ENCODE data around the gene TBC1D28. TPM values are rescaled to one million over a fixed set of nuclear protein-coding genes. Genes with fewer than 3 reads are reported as not detected.
A peak's percentile ranks its signal among the peaks of the same experiment; 100 is the strongest.
"Not testable (repeated sequence)": the region's sequence is repeated elsewhere in the genome, so short reads cannot be mapped to it uniquely, and the experiment has no call there.

The TBC1D28 gene
- total and polyA plus RNA-seq, 7 experiments from 2014 or later = not detected

DNA sequence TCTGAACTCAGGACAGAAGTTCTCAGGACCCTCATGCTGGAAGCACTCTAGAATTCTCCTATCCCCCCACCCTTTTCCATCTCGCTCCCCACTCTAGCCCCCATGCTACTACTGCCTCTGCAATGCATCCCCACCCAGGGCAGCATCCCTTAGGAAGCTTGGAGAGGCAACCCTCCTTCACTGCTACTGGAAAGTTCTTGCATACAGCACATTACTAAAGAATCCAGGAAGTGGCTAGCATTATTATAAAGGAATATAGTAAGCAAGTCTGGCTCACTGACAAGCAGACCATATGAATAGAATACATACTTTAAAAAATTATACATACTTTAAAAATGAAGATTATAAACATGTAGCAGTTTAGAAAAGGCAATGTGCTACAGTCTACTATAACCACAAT is 24.4 kb upstream of the TBC1D28 start:
- H3K4me3 ChIP-seq (ENCODE audit: low read length); H3K27ac ChIP-seq (ENCODE audit: low read depth, low read length); H3K27me3 ChIP-seq (ENCODE audit: control insufficient read depth in 2 of 2, insufficient read depth in 2 of 2, low read length in 2 of 2); CTCF ChIA-PET; ATAC-seq; H3K4me1 Mint-ChIP-seq; H3K27me3 Mint-ChIP-seq; H3K4me3 Mint-ChIP-seq; H3K9me3 ChIP-seq (ENCODE audit: control insufficient read depth in 2 of 3, low read length in 3 of 3); H3K4me1 ChIP-seq (ENCODE audit: control insufficient read depth in 2 of 2, insufficient read depth in 2 of 2, low read length in 2 of 2); POLR2A ChIA-PET; H3K27ac Mint-ChIP-seq; DNase-seq; intact Hi-C loops (cut with micrococcal nuclease): not testable (repeated sequence)
- Mint-ChIP-seq H3K36me3 (peaks cover 5 to 37% (median 34%) of the 10 kb centered on the region in 5 donors), H3K9me3 (peaks cover 0 to 47% (median 20%) of the 10 kb centered on the region in 11 donors)
- peaks cover 0 to 15% (median 0%) of the 10 kb centered on the region in 3 experiments for H3K36me3 ChIP-seq (ENCODE audit: control insufficient read depth in 2 of 3, insufficient read depth in 3 of 3, low read length in 3 of 3)

- H3K27me3 ChIP-seq (ENCODE audit: control insufficient read depth in 2 of 2, insufficient read depth in 2 of 2, low read length in 2 of 2); H3K4me1 ChIP-seq (ENCODE audit: control insufficient read depth in 2 of 2, insufficient read depth in 2 of 2, low read length in 2 of 2); ATAC-seq; CTCF ChIA-PET; H3K9me3 ChIP-seq (ENCODE audit: control insufficient read depth in 2 of 3, low read length in 3 of 3); H3K4me3 Mint-ChIP-seq; H3K4me1 Mint-ChIP-seq; H3K4me3 ChIP-seq (ENCODE audit: low read length); DNase-seq; H3K27me3 Mint-ChIP-seq; H3K27ac ChIP-seq (ENCODE audit: low read depth, low read length); intact Hi-C loops (cut with micrococcal nuclease); H3K27ac Mint-ChIP-seq; POLR2A ChIA-PET: not testable (repeated sequence)
- Mint-ChIP-seq H3K9me3 (peaks cover 0 to 58% (median 29%) of the 10 kb centered on the region in 11 donors), H3K36me3 (peaks cover 9 to 35% (median 35%) of the 10 kb centered on the region in 5 donors)
- peaks cover 0 to 15% (median 0%) of the 10 kb centered on the region in 3 experiments for H3K36me3 ChIP-seq (ENCODE audit: control insufficient read depth in 2 of 3, insufficient read depth in 3 of 3, low read length in 3 of 3)
These were observed 23.3 kb upstream of the TBC1D28 start for GRCh38 chr17:18667535-18667934.

GRCh38 chr17:18666326-18666725 is 22.1 kb upstream of the TBC1D28 start:
- H3K27me3 Mint-ChIP-seq, POLR2A ChIA-PET: not testable (repeated sequence)

DNA sequence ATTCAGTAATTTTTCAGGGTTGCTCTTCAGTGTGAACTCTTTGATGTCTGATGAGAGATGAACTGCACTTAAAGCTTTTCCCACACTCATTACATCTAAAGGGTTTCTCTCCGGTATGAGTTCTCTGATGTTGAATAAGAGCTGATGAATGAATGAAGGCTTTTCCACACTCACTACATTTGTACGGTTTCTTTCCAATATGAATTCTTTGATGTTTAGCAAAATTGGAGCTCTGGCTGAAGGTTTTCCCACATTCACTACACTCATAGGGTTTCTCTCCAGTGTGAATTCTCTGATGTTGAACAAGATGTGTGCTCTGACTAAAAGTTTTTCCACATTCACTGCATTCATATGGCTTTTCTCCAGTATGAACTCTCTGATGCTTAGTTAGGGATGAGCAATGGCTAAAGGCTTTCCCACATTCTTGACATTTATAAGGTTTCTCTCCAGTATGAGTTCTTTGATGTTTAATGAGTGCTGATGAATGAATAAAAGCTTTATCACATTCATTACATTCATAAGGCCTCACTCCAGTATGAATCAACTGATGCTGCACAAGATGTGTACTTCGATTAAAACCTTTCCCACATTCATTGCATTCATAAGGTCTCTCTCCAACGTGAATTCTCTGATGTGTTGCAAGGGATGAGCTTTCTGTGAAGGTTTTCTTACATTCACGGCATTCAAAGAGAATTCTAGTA is 17.9 kb upstream of the TBC1D28 start:
- H3K36me3 ChIP-seq (ENCODE audit: control insufficient read depth in 2 of 3, insufficient read depth in 3 of 3, low read length in 3 of 3); H3K4me3 ChIP-seq (ENCODE audit: low read length); DNase-seq; intact Hi-C loops (cut with micrococcal nuclease); H3K4me1 ChIP-seq (ENCODE audit: control insufficient read depth in 2 of 2, insufficient read depth in 2 of 2, low read length in 2 of 2); POLR2A ChIA-PET; H3K4me3 Mint-ChIP-seq; H3K27ac ChIP-seq (ENCODE audit: low read depth, low read length); CTCF ChIA-PET; H3K27ac Mint-ChIP-seq; ATAC-seq; H3K36me3 Mint-ChIP-seq; H3K4me1 Mint-ChIP-seq; H3K27me3 Mint-ChIP-seq; H3K27me3 ChIP-seq (ENCODE audit: control insufficient read depth in 2 of 2, insufficient read depth in 2 of 2, low read length in 2 of 2): not testable (repeated sequence)
- peaks cover 0 to 64% (median 33%) of the 10 kb centered on the region in 11 donors for H3K9me3 Mint-ChIP-seq
- peaks cover 0 to 22% (median 12%) of the 10 kb centered on the region in 3 experiments for H3K9me3 ChIP-seq (ENCODE audit: control insufficient read depth in 2 of 3, low read length in 3 of 3)

More at GRCh38 chr17:18666326-18666725, 22.1 kb upstream of the TBC1D28 start:
- H3K4me3 ChIP-seq (ENCODE audit: low read length); H3K4me3 Mint-ChIP-seq; H3K27me3 ChIP-seq (ENCODE audit: control insufficient read depth in 2 of 2, insufficient read depth in 2 of 2, low read length in 2 of 2); H3K4me1 Mint-ChIP-seq; ATAC-seq; DNase-seq; H3K27ac Mint-ChIP-seq; intact Hi-C loops (cut with micrococcal nuclease); H3K36me3 ChIP-seq (ENCODE audit: control insufficient read depth in 2 of 3, insufficient read depth in 3 of 3, low read length in 3 of 3); CTCF ChIA-PET; H3K27ac ChIP-seq (ENCODE audit: low read depth, low read length); H3K4me1 ChIP-seq (ENCODE audit: control insufficient read depth in 2 of 2, insufficient read depth in 2 of 2, low read length in 2 of 2): not testable (repeated sequence)
- Mint-ChIP-seq H3K9me3 (peaks cover 0 to 70% (median 34%) of the 10 kb centered on the region in 11 donors), H3K36me3 (peaks cover 9 to 32% (median 28%) of the 10 kb centered on the region in 5 donors)
- H3K9me3 ChIP-seq (ENCODE audit: control insufficient read depth in 2 of 3, low read length in 3 of 3) = peaks cover 0 to 15% (median 11%) of the 10 kb centered on the region in 3 experiments

DNA sequence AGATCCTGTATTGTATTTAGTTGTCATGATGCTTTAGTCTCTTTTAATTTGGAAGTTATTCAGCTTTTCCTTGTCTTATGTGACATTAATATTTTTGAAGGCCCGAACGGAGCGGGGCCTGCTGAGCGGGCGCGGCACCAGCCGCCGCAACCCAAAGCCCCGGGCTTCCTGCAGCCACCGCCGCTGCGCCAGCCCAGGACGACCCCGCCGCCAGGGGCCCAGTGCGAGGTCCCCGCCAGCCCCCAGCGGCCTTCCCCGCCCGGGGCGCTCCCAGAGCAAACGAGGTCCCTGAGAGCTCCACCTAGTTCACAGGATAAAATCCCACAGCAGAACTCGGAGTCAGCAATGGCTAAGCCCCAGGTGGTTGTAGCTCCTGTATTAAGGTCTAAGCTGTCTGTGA is 5.9 kb upstream of the TBC1D28 start:
- H3K36me3 ChIP-seq (ENCODE audit: control insufficient read depth in 2 of 3, insufficient read depth in 3 of 3, low read length in 3 of 3); H3K4me1 Mint-ChIP-seq; POLR2A ChIA-PET; DNase-seq; H3K4me3 ChIP-seq (ENCODE audit: low read length); H3K27me3 ChIP-seq (ENCODE audit: control insufficient read depth in 2 of 2, insufficient read depth in 2 of 2, low read length in 2 of 2); H3K36me3 Mint-ChIP-seq; H3K9me3 ChIP-seq (ENCODE audit: control insufficient read depth in 2 of 3, low read length in 3 of 3); H3K4me3 Mint-ChIP-seq; H3K27ac Mint-ChIP-seq; H3K27me3 Mint-ChIP-seq; H3K9me3 Mint-ChIP-seq; intact Hi-C loops (cut with micrococcal nuclease); H3K27ac ChIP-seq (ENCODE audit: low read depth, low read length); CTCF ChIA-PET; H3K4me1 ChIP-seq (ENCODE audit: control insufficient read depth in 2 of 2, insufficient read depth in 2 of 2, low read length in 2 of 2): not testable (repeated sequence)
- peak; percentile 50 for ATAC-seq

DNA sequence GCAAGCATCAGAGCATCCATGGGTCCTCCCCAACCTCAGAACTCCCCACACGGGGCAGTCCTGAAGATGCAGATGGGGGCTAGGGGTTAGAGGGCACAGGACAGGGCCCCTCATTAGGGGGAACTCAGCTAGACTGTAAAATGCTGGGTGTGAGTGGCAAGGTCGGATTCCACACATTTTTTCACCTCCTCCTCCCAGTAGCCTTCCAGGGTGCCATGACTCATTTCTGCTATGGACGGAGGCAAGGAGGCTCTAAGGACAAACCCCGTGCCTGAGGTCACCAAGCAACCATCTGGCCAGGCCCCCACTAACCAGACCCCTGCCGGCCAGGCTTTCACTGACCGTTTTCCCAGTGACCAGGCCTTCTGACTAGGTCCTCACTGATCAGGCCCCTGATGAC is 1.1 kb downstream of the TBC1D28 start:
- POLR2A ChIA-PET; H3K27ac ChIP-seq (ENCODE audit: low read depth, low read length); H3K9me3 ChIP-seq (ENCODE audit: control insufficient read depth in 2 of 3, low read length in 3 of 3); DNase-seq; H3K4me1 ChIP-seq (ENCODE audit: control insufficient read depth in 2 of 2, insufficient read depth in 2 of 2, low read length in 2 of 2); H3K4me1 Mint-ChIP-seq; intact Hi-C loops (cut with micrococcal nuclease); ATAC-seq; H3K27me3 Mint-ChIP-seq; H3K4me3 Mint-ChIP-seq; H3K27ac Mint-ChIP-seq; H3K9me3 Mint-ChIP-seq; H3K27me3 ChIP-seq (ENCODE audit: control insufficient read depth in 2 of 2, insufficient read depth in 2 of 2, low read length in 2 of 2); H3K36me3 ChIP-seq (ENCODE audit: control insufficient read depth in 2 of 3, insufficient read depth in 3 of 3, low read length in 3 of 3); H3K36me3 Mint-ChIP-seq; H3K4me3 ChIP-seq (ENCODE audit: low read length); CTCF ChIA-PET: not testable (repeated sequence)

DNA sequence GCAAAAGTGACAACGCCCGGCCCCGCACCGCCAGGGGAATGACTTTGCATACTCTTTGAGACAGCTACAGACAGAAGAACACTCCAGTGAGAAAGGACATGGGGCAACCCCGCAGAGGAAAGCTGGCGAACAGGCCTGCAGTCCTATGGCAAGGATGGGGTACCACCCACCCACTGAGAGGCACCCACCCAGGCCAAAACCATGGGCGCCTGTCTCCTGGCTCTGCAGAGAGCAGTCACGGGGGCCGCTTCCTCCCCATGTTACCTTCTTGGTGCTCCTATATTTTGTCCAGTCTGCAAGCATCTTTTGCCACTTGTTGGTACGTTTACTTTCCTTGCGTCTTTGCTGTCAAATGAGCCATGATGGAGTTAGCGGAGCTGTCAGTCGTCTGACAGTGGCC is 5.8 kb downstream of the TBC1D28 start:
- H3K27me3 ChIP-seq (ENCODE audit: control insufficient read depth in 2 of 2, insufficient read depth in 2 of 2, low read length in 2 of 2); H3K27ac ChIP-seq (ENCODE audit: low read depth, low read length); POLR2A ChIA-PET; DNase-seq; H3K4me3 ChIP-seq (ENCODE audit: low read length); intact Hi-C loops (cut with micrococcal nuclease); H3K4me1 ChIP-seq (ENCODE audit: control insufficient read depth in 2 of 2, insufficient read depth in 2 of 2, low read length in 2 of 2); H3K4me3 Mint-ChIP-seq; H3K4me1 Mint-ChIP-seq; H3K36me3 ChIP-seq (ENCODE audit: control insufficient read depth in 2 of 3, insufficient read depth in 3 of 3, low read length in 3 of 3); H3K36me3 Mint-ChIP-seq; H3K27ac Mint-ChIP-seq; H3K9me3 Mint-ChIP-seq; H3K9me3 ChIP-seq (ENCODE audit: control insufficient read depth in 2 of 3, low read length in 3 of 3); ATAC-seq; CTCF ChIA-PET: not testable (repeated sequence)
- peaks cover 8 to 21% (median 17%) of the 10 kb centered on the region in 5 donors for H3K27me3 Mint-ChIP-seq
